HEK293 (cell line): ENCODE measurements around the gene CYP4F12.

Experiments used
- CTCF ChIP-seq: fragments of 450-650 bp; formaldehyde crosslinking; IDR thresholded peaks from 2 replicates; pipeline ENCODE4 v1.5.1; 2016; ENCODE audit warnings: missing biosample characterization, missing genetic modification characterization
- REST ChIP-seq: fragments of 450-650 bp; formaldehyde crosslinking; IDR thresholded peaks from 2 replicates; pipeline ENCODE4 v1.5.1; 2016; ENCODE audit warnings: missing biosample characterization, missing genetic modification characterization

GRCh38 chr19:15737722-15738121, 64.8 kb downstream of the CYP4F12 start, which contains the start of gene OR10H3:
- TF ChIP-seq CTCF (tag by site-specific recombination) (no peak), REST (tag by site-specific recombination) (no peak)
